ENCODE measurements around the gene KANTR.

GRCh38 chrX:53135581-53135980 lies 41.6 kb downstream of the KANTR start:
- TF ChIP-seq EZH2 (IDR thresholded peaks at IDR 0.05; ENCODE audit: borderline replicate concordance, insufficient read depth, low read length, poor library complexity, severe bottlenecking) (no peak), CTCF (IDR thresholded peaks at IDR 0.05; ENCODE audit: poor library complexity, severe bottlenecking) (no peak), EP300 (conservative IDR thresholded peaks at IDR 0.05; ENCODE audit: poor library complexity, severe bottlenecking) (no peak)
